ENCODE measurements around the gene RBL1.
"Not testable (repeated sequence)": the region's sequence is repeated elsewhere in the genome, so short reads cannot be mapped to it uniquely, and the experiment has no call there.

The RBL1 gene

GRCh38 chr20:37072293-37073196 is 23.3 kb downstream of the RBL1 start:
- no peaks in the 10 kb centered on the region for H3K4me1 ChIP-seq (ENCODE audit: insufficient read depth, low read length)
- H3K4me3 ChIP-seq (ENCODE audit: low read length) = no peak overlapping the region
- H3K9ac ChIP-seq (ENCODE audit: low read depth, low read length) = no peak overlapping the region
- H3K9me3 ChIP-seq (ENCODE audit: insufficient read depth, low read depth, low read length) = peaks cover 5% of the 10 kb centered on the region; the same call in 1 of the 2 replicates
- H3K27ac ChIP-seq (ENCODE audit: low read length) = no peak overlapping the region
- H3K36me3 ChIP-seq (ENCODE audit: insufficient read depth, low read depth, low read length) = peaks cover 15% of the 10 kb centered on the region; the same call in 1 of the 2 replicates
- no peaks in the 10 kb centered on the region for H3K27me3 ChIP-seq (ENCODE audit: insufficient read depth, low read length)

DNA sequence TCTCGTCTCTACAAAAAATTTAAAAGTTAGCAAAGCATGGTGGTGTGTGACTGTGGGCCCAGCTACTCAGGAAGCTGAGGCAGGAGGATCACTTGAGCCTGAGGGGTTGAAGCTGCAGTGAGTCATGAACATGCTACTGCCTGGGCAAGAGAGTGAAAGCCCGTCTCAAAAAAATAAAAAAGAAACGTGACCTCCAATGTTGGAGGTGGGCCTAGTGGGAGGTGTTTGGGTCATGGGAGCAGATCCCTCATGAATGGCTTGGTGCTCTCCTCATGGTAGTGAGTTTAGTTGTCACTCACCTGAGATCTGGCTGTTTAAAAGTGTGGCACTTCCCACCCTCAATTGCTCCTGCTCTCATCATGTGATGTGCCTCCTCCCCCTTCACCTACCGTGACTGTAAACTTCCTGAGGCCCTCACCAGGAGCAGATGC is 24.3 kb downstream of the RBL1 start:
- H3K9ac ChIP-seq (ENCODE audit: low read depth, low read length) = no peak overlapping the region
- no peak overlapping the region for H3K27ac ChIP-seq (ENCODE audit: low read length)
- no peaks in the 10 kb centered on the region for H3K4me1 ChIP-seq (ENCODE audit: insufficient read depth, low read length)
- peaks cover 5% of the 10 kb centered on the region; the same call in 1 of the 2 replicates for H3K9me3 ChIP-seq (ENCODE audit: insufficient read depth, low read depth, low read length)
- H3K27me3 ChIP-seq (ENCODE audit: insufficient read depth, low read length) = no peaks in the 10 kb centered on the region
- peaks cover 22% of the 10 kb centered on the region for H3K36me3 ChIP-seq (ENCODE audit: insufficient read depth, low read depth, low read length)
- no peak overlapping the region for H3K4me3 ChIP-seq (ENCODE audit: low read length)

GRCh38 chr20:37069563-37069962 is 26.2 kb downstream of the RBL1 start:
- not testable (repeated sequence) for H3K27me3 ChIP-seq (ENCODE audit: insufficient read depth, low read length); H3K4me3 ChIP-seq (ENCODE audit: low read length); H3K27ac ChIP-seq (ENCODE audit: low read length); H3K9ac ChIP-seq (ENCODE audit: low read depth, low read length); H3K4me1 ChIP-seq (ENCODE audit: insufficient read depth, low read length); H3K9me3 ChIP-seq (ENCODE audit: insufficient read depth, low read depth, low read length)
- H3K36me3 ChIP-seq (ENCODE audit: insufficient read depth, low read depth, low read length) = peaks cover 26% of the 10 kb centered on the region

DNA sequence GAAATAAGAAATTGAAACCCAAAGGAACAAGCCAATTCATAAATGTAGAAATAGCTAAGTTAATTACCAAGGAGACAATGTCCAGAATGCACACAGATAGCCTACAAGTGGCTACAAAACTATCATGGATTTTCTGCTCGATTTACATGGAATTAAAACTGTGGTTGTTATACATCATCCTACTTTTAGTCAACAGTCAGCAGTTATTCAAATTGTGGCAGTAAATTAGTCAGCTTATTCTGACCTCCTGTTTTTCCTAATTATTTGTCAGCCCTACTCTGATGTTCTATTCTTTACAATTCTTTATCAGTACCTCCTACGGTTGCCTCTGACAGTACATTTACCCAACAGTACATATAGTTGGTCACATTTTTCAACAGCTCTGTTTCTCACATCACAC is 29.6 kb downstream of the RBL1 start:
- H3K36me3 ChIP-seq (ENCODE audit: insufficient read depth, low read depth, low read length) = peaks cover 42% of the 10 kb centered on the region

DNA sequence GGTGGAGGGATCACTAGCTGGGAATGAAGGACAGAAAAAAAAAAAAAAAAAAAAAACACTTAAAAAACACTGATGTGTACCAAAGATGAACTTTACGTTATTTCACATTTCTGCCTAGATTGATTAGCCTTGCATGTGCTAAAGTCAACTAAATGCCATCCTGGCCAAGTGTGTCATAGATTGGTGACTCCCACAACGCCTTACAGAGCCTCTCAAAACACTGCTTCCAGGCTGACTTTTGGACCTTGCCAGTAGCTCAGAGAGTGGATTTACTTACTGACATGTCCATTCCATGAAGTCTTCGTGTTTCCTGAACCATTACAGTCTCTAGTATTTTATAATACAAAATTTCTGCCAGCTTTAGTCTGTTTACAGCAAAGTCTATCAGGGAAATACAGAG is 40.5 kb downstream of the RBL1 start:
- Histone ChIP-seq H3K4me1 (ENCODE audit: insufficient read depth, low read length) (no peaks in the 10 kb centered on the region), H3K27ac (ENCODE audit: low read length) (no peak overlapping the region), H3K9me3 (ENCODE audit: insufficient read depth, low read depth, low read length) (no peaks in the 10 kb centered on the region), H3K4me3 (ENCODE audit: low read length) (no peak overlapping the region), H3K9ac (ENCODE audit: low read depth, low read length) (no peak overlapping the region), H3K27me3 (ENCODE audit: insufficient read depth, low read length) (no peaks in the 10 kb centered on the region), H3K36me3 (ENCODE audit: insufficient read depth, low read depth, low read length) (peaks cover 77% of the 10 kb centered on the region)

More for the DNA sequence above, 29.6 kb downstream of the RBL1 start:
- Histone ChIP-seq H3K4me3 (ENCODE audit: low read length) (no peak overlapping the region), H3K4me1 (ENCODE audit: insufficient read depth, low read length) (no peaks in the 10 kb centered on the region), H3K27ac (ENCODE audit: low read length) (no peak overlapping the region), H3K9ac (ENCODE audit: low read depth, low read length) (no peak overlapping the region), H3K27me3 (ENCODE audit: insufficient read depth, low read length) (no peaks in the 10 kb centered on the region), H3K9me3 (ENCODE audit: insufficient read depth, low read depth, low read length) (no peaks in the 10 kb centered on the region)

DNA sequence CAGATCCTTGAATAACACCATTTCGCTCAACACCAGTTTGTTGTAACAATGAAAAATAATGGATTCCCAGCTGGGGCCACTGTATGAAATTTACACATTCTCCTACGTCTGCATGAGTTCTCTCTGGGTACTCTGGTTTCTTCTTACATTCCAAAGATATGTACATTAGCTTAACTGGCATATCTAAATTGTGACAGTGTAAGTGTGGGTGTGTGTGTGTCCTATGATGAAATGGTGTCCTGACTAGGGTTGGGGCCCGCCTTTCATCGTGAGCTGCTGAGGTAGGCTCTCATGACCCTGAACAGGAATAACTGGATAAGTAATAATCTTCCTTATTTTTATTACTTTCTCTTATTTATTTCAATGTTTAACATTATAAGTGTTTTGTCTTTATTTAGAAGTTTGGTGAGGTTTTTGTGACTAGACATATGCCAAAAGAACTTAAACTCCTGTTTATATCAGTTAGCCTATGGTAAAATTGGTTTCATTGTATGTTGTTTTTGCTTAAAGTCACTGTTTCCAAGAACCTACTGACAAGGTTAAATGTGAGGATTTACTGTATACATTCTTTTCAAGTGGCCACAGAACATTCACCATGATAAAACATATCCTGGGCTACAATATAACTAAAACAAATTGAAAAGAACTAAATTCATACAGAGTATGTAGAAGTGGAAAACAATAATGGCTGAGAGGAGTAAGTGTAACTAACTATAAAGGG is 42.4 kb downstream of the RBL1 start:
- Histone ChIP-seq H3K9ac (ENCODE audit: low read depth, low read length) (no peak overlapping the region), H3K27ac (ENCODE audit: low read length) (no peak overlapping the region), H3K4me1 (ENCODE audit: insufficient read depth, low read length) (no peaks in the 10 kb centered on the region), H3K4me3 (ENCODE audit: low read length) (no peak overlapping the region), H3K36me3 (ENCODE audit: insufficient read depth, low read depth, low read length) (peaks cover 65% of the 10 kb centered on the region), H3K9me3 (ENCODE audit: insufficient read depth, low read depth, low read length) (no peaks in the 10 kb centered on the region), H3K27me3 (ENCODE audit: insufficient read depth, low read length) (no peaks in the 10 kb centered on the region)

- peaks cover 86% of the 10 kb centered on the region for H3K36me3 ChIP-seq (ENCODE audit: insufficient read depth, low read depth, low read length)
- no peak overlapping the region for H3K4me3 ChIP-seq (ENCODE audit: low read length)
- H3K27me3 ChIP-seq (ENCODE audit: insufficient read depth, low read length) = no peaks in the 10 kb centered on the region
- no peak overlapping the region for H3K27ac ChIP-seq (ENCODE audit: low read length)
- no peaks in the 10 kb centered on the region for H3K4me1 ChIP-seq (ENCODE audit: insufficient read depth, low read length)
- no peak overlapping the region for H3K9ac ChIP-seq (ENCODE audit: low read depth, low read length)
- H3K9me3 ChIP-seq (ENCODE audit: insufficient read depth, low read depth, low read length) = no peaks in the 10 kb centered on the region; the same call in 1 of the 2 replicates
Measured at GRCh38 chr20:37042986-37043972, 52.5 kb downstream of the RBL1 start.

DNA sequence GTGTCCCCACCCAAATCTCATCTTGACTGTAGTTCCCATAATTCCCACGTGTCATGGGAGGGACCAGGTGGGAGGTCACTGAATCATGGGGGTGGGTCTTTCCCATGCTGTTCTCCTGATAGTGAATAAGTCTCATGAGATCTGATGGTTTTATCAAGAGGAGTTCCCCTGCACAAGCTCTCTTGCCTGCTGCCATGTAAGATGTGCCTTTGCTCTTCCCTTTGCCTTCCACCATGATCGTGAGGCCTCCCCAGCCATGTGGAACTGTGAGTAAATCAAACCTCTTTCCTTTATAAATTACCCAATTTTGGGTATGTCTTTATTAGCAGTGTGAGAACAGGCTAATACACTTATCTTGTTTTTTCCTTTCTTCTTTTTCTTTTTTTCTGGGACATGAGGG is 56.4 kb downstream of the RBL1 start:
- H3K36me3 ChIP-seq (ENCODE audit: insufficient read depth, low read depth, low read length) = peaks cover 71% of the 10 kb centered on the region
- not testable (repeated sequence) for H3K27ac ChIP-seq (ENCODE audit: low read length); H3K9me3 ChIP-seq (ENCODE audit: insufficient read depth, low read depth, low read length); H3K9ac ChIP-seq (ENCODE audit: low read depth, low read length); H3K27me3 ChIP-seq (ENCODE audit: insufficient read depth, low read length); H3K4me3 ChIP-seq (ENCODE audit: low read length); H3K4me1 ChIP-seq (ENCODE audit: insufficient read depth, low read length)

DNA sequence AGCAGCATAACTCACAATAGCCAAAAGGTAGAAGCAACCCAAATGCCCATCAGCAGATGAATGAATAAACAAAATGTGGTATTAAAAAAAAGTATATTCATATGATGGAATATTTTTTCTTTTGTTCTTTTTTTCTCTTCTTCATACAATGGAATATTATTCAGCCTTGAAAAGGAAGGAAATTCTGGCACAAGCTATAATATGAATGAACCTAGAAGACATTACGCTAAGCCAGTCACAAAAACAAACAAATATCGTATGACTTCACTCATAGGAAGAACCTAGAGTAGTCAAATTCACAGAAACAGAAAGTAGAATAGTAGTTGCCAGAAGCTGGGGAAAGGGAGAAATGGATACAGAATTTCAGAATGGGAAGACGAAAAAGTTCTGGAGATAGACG is 63.7 kb downstream of the RBL1 start:
- Histone ChIP-seq H3K27ac (ENCODE audit: low read length) (no peak overlapping the region), H3K9ac (ENCODE audit: low read depth, low read length) (no peak overlapping the region), H3K4me3 (ENCODE audit: low read length) (no peak overlapping the region), H3K9me3 (ENCODE audit: insufficient read depth, low read depth, low read length) (0 out of 2 replicates have a peak, but pooled peaks cover 3% of the 10 kb centered on the region), H3K4me1 (ENCODE audit: insufficient read depth, low read length) (no peaks in the 10 kb centered on the region), H3K27me3 (ENCODE audit: insufficient read depth, low read length) (no peaks in the 10 kb centered on the region), H3K36me3 (ENCODE audit: insufficient read depth, low read depth, low read length) (peaks cover 64% of the 10 kb centered on the region)

DNA sequence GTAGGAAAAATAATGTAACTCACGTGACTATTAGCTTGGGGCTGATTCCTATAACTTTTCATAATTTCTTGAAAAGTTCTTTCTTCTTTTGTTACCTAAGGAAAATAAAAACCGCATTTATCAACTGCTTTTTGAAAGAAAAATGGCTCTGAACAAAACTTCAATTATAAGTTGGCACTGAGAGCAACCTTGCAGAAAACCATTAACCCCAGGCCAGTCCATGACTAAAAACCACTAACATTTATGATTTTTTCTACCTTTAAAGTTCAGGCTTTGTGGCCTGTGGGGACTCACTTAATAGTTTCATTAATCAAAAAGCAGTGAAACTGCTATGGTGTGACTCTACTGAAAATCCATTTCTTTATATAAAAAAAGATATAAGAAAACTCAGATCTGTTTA is 75.2 kb downstream of the RBL1 start:
- Histone ChIP-seq H3K4me1 (ENCODE audit: insufficient read depth, low read length) (no peaks in the 10 kb centered on the region), H3K4me3 (ENCODE audit: low read length) (no peak overlapping the region), H3K9me3 (ENCODE audit: insufficient read depth, low read depth, low read length) (no peaks in the 10 kb centered on the region), H3K27ac (ENCODE audit: low read length) (no peak overlapping the region), H3K27me3 (ENCODE audit: insufficient read depth, low read length) (no peaks in the 10 kb centered on the region), H3K9ac (ENCODE audit: low read depth, low read length) (no peak overlapping the region), H3K36me3 (ENCODE audit: insufficient read depth, low read depth, low read length) (peaks cover 58% of the 10 kb centered on the region)

- H3K9me3 ChIP-seq (ENCODE audit: insufficient read depth, low read depth, low read length); H3K27ac ChIP-seq (ENCODE audit: low read length); H3K4me1 ChIP-seq (ENCODE audit: insufficient read depth, low read length); H3K4me3 ChIP-seq (ENCODE audit: low read length); H3K9ac ChIP-seq (ENCODE audit: low read depth, low read length); H3K27me3 ChIP-seq (ENCODE audit: insufficient read depth, low read length): not testable (repeated sequence)
- H3K36me3 ChIP-seq (ENCODE audit: insufficient read depth, low read depth, low read length) = peaks cover 26% of the 10 kb centered on the region
Measured at GRCh38 chr20:37012631-37013030, 83.2 kb downstream of the RBL1 start.

Data from iPS-20b (cell line).